Measurements from ENCODE around the gene AGAP3.

The AGAP3 gene

GRCh38 chr7:151135525-151135845 lies 49.2 kb downstream of the AGAP3 start:
- no peak for DNase-seq (ENCODE audit: low read depth in 2 of 2)

- no peak for DNase-seq (ENCODE audit: low read depth in 2 of 2)
Observed at GRCh38 chr7:151135866-151136843, 49.9 kb downstream of the AGAP3 start.

- DNase-seq (ENCODE audit: low read depth in 2 of 2): no peak
Observed at GRCh38 chr7:151137076-151137675, 50.9 kb downstream of the AGAP3 start.

DNA sequence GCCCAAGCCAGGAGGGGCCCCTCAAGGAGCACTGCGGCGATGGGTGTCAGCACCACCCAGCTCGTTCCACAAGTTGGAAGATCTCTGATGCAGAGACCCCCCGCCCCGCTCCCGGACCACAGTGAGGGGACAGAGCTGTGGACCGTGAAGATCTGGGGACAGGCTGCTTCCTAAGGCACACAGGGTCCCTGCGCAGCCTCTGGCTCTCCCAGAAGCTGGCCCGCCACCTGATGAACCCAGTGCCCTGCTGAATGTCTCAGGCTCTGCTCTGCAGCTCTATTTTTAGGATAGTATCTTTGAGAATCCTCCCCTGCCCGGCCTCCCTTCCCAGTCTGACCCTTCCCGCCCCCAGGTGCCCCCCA lies 51.5 kb downstream of the AGAP3 start:
- no peak for DNase-seq (ENCODE audit: low read depth in 2 of 2)

GRCh38 chr7:151138153-151138851 lies 52.0 kb downstream of the AGAP3 start:
- no peak for DNase-seq (ENCODE audit: low read depth in 2 of 2)

DNA sequence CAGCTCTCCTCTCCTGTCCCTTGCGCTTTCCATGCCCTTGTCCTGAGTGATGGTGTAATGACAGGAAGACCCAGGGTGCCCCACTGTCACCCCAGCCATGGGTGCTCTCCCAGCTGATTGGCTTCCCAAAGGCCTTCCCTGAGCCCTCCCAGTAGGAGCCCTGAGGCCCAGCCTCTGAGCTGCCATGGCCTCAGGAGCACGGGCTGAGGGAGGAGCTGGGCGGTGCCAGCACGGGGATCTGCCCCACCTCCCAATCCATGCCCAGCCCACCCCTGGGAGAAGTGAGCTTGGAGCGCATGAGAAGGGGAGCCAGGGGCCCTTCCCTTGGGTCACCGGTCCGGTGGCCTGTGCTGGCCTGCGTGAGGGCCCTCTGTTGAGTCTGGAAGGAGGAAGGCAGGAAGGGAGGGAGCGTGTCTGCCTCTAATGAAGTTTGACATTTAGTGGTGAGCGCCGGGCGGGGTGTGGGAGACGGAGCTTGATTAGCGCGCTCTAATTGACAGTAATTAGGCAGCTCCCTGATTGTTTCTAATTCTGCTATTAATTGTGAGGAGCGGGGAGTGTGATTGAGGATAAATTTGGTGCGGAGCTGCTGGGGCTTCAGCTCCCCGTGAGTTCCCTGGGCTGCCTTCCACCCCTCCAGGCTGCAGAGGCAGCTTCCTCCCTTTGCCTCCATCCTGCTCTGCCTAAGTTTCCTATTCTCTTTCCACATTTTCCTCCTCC lies 53.0 kb downstream of the AGAP3 start:
- DNase-seq (ENCODE audit: low read depth in 2 of 2): no peak

- no peak for DNase-seq (ENCODE audit: low read depth in 2 of 2)
Observed at GRCh38 chr7:151139791-151140190, 53.5 kb downstream of the AGAP3 start.

- DNase-seq (ENCODE audit: low read depth in 2 of 2): no peak
Observed at GRCh38 chr7:151140826-151141225, 54.6 kb downstream of the AGAP3 start.

GRCh38 chr7:151141311-151141854 lies 55.1 kb downstream of the AGAP3 start:
- DNase-seq (ENCODE audit: low read depth in 2 of 2): no peak

DNA sequence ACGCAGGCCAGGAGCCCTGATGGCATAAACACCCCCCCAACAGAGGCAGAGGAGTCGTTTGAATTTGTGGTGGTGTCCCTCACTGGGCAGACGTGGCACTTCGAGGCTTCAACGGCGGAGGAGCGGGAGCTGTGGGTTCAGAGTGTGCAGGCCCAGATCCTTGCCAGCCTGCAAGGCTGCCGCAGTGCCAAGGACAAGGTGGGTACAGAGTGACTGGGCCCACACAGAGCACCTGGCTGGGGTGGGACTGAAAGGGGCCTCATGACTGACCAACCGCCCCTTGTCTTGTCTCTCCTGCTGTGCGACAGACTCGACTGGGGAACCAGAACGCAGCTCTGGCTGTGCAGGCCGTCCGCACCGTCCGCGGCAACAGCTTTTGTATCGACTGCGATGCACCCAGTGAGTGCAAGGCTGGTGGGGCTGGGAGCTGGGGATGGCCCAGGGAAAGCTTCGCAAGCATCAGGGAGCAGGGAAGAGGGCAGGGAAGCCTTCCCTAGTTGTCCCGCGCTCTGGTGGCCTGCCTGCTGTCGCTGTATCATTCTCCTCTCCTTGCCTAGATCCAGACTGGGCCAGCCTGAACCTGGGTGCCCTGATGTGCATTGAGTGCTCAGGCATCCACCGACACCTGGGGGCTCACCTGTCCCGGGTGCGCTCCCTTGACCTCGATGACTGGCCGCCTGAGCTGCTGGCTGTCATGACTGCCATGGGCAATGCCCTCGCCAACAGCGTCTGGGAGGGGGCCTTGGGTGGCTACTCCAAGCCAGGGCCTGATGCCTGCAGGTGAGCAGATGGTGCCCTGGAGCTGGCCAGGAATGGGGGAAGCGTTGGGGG lies 55.8 kb downstream of the AGAP3 start:
- no peak for DNase-seq (ENCODE audit: low read depth in 2 of 2)

DNA sequence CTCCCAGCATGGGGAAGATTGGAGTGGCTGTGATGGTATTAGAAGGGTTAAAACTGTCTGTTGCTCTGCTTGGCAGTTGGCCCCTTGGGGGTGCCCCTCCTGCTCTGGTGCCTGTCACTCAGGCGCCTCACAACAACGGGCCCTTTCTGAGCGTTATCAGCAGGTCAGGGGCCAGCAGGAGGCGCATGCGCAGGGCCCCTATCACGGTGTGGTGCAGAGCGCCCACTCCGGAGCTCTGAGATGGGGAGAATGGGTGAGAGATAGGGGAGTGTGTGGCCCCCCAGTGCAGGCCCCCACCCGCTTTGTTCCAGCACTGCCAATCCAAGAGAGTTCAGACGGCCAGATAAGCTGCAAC lies 56.4 kb downstream of the AGAP3 start:
- DNase-seq (ENCODE audit: low read depth in 2 of 2): no peak

- no peak for DNase-seq (ENCODE audit: low read depth in 2 of 2)
Observed at GRCh38 chr7:151143261-151144015, 57.2 kb downstream of the AGAP3 start.

DNA sequence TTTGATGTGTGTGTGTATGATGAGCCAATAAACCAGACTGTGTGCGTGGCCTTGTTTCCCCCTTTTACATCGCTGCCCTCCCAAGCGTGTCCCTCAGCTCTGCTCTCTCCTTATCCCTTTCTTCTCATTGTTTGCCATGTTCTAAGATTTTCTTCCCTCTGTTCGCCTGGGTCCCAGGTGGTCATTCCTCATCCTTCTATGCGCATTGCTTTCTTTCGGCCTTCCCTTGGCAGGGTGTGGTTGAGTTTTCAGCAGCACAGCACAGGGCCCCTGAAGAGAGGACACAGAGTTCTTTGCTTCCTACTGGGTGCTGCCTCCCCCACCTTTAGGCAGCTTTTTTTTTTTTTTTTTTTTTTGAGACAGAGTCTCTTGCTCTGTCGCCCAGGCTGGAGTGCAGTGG lies 58.1 kb downstream of the AGAP3 start:
- no peak for DNase-seq (ENCODE audit: low read depth in 2 of 2)

DNA sequence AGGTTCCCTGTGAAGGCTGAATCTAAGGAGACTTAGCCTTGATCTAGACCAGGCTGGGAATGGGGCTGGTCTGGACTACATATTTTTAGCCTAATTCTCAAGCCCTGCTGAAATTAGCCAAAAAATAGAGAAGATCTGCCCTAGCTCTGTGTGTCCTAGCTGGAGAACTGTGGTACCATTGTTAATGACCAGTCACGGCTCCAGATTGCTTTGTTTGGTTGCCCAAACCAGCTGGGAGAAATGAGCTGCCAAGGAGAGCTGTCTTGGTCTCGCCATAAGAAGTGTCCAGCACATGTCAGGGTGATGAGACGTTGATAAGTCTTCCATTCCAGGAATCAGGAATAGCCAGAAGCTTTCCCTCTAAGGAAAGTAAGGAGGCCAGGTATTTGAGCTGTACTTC lies 60.5 kb downstream of the AGAP3 start:
- DNase-seq (ENCODE audit: low read depth in 2 of 2): no peak

GRCh38 chr7:151148319-151149259 lies 62.3 kb downstream of the AGAP3 start:
- no peak for DNase-seq (ENCODE audit: low read depth in 2 of 2)

DNA sequence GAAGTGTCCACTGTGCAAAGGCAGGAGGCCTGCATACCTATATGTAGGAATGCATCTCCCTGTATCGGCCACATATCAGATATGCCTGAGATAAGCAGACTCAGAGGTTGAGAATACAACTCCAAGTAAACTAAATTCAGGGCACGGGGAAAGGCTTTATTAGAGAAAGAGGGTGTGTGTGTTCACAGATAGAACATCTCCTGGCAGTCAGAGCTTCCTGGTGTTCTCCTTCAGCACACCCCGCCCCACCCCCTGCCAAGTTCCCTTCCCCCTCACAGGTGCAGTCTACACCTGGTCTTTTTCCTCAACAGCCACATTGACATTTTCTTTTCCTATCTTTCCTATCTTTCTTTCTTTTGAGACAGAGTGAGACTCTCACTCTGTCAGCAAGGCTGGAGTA lies 64.1 kb downstream of the AGAP3 start:
- DNase-seq (ENCODE audit: low read depth in 2 of 2): no peak

DNA sequence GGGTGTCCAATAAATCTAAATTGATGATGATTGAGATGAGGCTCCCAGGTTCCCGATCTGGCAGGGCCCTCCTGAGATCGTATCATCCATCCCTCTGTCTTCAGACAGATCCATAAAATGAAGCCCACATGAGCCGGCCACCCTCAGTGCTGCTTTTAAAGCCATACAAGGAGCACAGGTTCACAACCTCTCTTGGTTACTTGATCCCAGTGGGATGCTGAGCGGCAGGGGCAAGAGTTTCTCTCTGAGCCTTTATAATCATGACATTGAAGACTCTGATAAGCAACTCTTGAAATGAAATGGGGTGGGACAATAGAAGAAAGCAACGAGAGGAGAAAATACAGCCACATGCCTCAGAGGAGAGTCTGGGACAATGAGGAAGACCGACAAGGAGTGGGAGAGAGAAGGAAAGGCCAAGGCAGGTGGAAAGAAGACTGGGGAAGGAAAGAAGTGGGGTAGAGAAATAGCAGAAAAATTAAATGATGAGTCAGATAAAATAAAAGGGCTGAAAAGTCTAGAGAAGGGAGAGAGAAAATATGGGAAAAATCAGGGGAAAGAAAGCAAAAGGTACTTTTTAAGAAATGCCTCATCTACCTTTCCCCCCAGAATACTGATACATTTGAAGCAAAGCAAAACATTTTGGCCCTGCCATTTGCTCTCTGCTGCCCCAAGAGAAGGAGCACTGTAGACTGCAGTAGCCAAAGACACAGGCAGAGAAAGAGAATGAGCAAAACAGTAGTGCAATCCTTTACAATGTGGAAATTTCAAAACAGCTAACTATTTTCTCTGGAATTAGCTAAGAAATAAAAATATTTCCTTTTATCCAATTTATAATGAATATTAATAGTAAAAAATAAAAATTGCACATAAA lies 66.6 kb downstream of the AGAP3 start:
- DNase-seq (ENCODE audit: low read depth in 2 of 2): no peak

- no peak for DNase-seq (ENCODE audit: low read depth in 2 of 2)
Observed at GRCh38 chr7:151157645-151158329, 71.5 kb downstream of the AGAP3 start.
